WTC11 (cell line): ENCODE measurements around the gene TBX15. TPM values are rescaled to one million over a fixed set of nuclear protein-coding genes. Genes with fewer than 3 reads are reported as not detected.

Source experiments
- ATAC-seq: fragments of 200-7000 bp; cut with Tn5 transposase; 2 replicates; pipeline ENCODE4 v1.10.0; 2021; ENCODE audit warnings: mild to moderate bottlenecking, moderate library complexity
- CTCF ChIA-PET: fragments of 300-600 bp; sonication (Branson Sonifier 250); formaldehyde crosslinking; loops from one replicate; lab custom pipeline; 2021; ENCODE audit warnings: antibody characterized with exemption; lab: Charles Lee
- POLR2A ChIA-PET: fragments of 350-600 bp; sonication (Branson Sonifier 250); formaldehyde crosslinking; loops from one replicate; lab custom pipeline; 2021; ENCODE audit warnings: antibody characterized with exemption; lab: Charles Lee
- DNase-seq: peaks from one replicate; pipeline ENCODE4 v3.0.0; 2021; ENCODE audit warnings: low spot score
- H3K27ac Mint-ChIP-seq: 2 replicates; pipeline ENCODE4 v1.8.0; 2021; ENCODE audit warnings: mixed read lengths
- H3K27me3 Mint-ChIP-seq: 2 replicates; pipeline ENCODE4 v1.8.0; 2021; ENCODE audit warnings: low read depth, mild to moderate bottlenecking, moderate library complexity, mixed read lengths
- H3K36me3 Mint-ChIP-seq: 2 replicates; pipeline ENCODE4 v1.8.0; 2021; ENCODE audit warnings: mixed read lengths
- H3K4me1 Mint-ChIP-seq: 2 replicates; pipeline ENCODE4 v1.8.0; 2022; ENCODE audit warnings: mixed read lengths
- H3K4me3 Mint-ChIP-seq: 2 replicates; pipeline ENCODE4 v1.8.0; 2021; ENCODE audit warnings: mild to moderate bottlenecking, moderate library complexity, mixed read lengths
- H3K9me3 Mint-ChIP-seq: 2 replicates; pipeline ENCODE4 v1.8.0; 2021; ENCODE audit warnings: mixed read lengths
- IRF2 ChIP-seq: sonication (generic); formaldehyde crosslinking; IDR thresholded peaks from 2 replicates; pipeline ENCODE4 v1.8.0; 2022; ENCODE audit warnings: low read depth, missing genetic modification reagents, borderline replicate concordance
- MXD4 ChIP-seq: fragments of 250-450 bp; sonication (Bioruptor Pico); IDR thresholded peaks from 2 replicates; pipeline ENCODE4 v1.8.0; 2021; ENCODE audit warnings: mild to moderate bottlenecking, moderate library complexity, borderline replicate concordance
- MYBL2 ChIP-seq: sonication (generic); formaldehyde crosslinking; IDR thresholded peaks from 2 replicates; pipeline ENCODE4 v1.8.1; 2023; ENCODE audit warnings: mild to moderate bottlenecking, moderate library complexity, missing genetic modification reagents
- NR3C1 ChIP-seq: sonication (generic); formaldehyde crosslinking; conservative IDR thresholded peaks from 2 replicates; pipeline ENCODE4 v1.8.1; 2023; ENCODE audit warnings: low read depth, mild to moderate bottlenecking, missing genetic modification reagents
- PRRX2 ChIP-seq: fragments of 250-450 bp; sonication (Bioruptor Pico); IDR thresholded peaks from 2 replicates; pipeline ENCODE4 v1.8.0; 2021; ENCODE audit warnings: mild to moderate bottlenecking
- SMAD3 ChIP-seq: sonication (generic); formaldehyde crosslinking; IDR thresholded peaks from 2 replicates; pipeline ENCODE4 v1.8.0; 2022; ENCODE audit warnings: missing genetic modification reagents, mild to moderate bottlenecking, borderline replicate concordance
- TCF7 ChIP-seq: sonication (generic); formaldehyde crosslinking; IDR thresholded peaks from 2 replicates; pipeline ENCODE4 v1.8.0; 2022; ENCODE audit warnings: mild to moderate bottlenecking, low read depth, missing genetic modification reagents, moderate library complexity
- ZNF121 ChIP-seq: sonication (generic); formaldehyde crosslinking; IDR thresholded peaks from 2 replicates; pipeline ENCODE4 v1.8.0; 2023; ENCODE audit warnings: missing genetic modification reagents
- ZNF219 ChIP-seq: sonication (generic); formaldehyde crosslinking; IDR thresholded peaks from 2 replicates; pipeline ENCODE4 v1.8.0; 2023; ENCODE audit warnings: missing genetic modification reagents, mild to moderate bottlenecking, borderline replicate concordance
- ZNF232 ChIP-seq: sonication (generic); formaldehyde crosslinking; IDR thresholded peaks from 2 replicates; pipeline ENCODE4 v1.8.0; 2022; ENCODE audit warnings: mild to moderate bottlenecking, missing genetic modification reagents
- ZNF317 ChIP-seq: sonication (generic); formaldehyde crosslinking; IDR thresholded peaks from 2 replicates; pipeline ENCODE4 v1.8.1; 2023; ENCODE audit warnings: low read depth, mild to moderate bottlenecking, moderate library complexity, missing genetic modification reagents, borderline replicate concordance
- ZNF396 ChIP-seq: fragments of 250-450 bp; sonication (Bioruptor Pico); IDR thresholded peaks from 2 replicates; pipeline ENCODE4 v1.8.0; 2021; ENCODE audit warnings: mild to moderate bottlenecking, moderate library complexity, borderline replicate concordance
- ZNF423 ChIP-seq: fragments of 250-450 bp; sonication (Bioruptor Pico); IDR thresholded peaks from 2 replicates; pipeline ENCODE4 v2.1.2; 2022; ENCODE audit warnings: mild to moderate bottlenecking, moderate library complexity
- ZNF671 ChIP-seq: fragments of 250-450 bp; sonication (Bioruptor Pico); IDR thresholded peaks from 2 replicates; pipeline ENCODE4 v1.8.0; 2021; ENCODE audit warnings: mild to moderate bottlenecking
- total RNA-seq: library from RNA; stranded (reverse); gene quantifications from 3 replicates; pipeline ENCODE4 v1.2.3, GENCODE V29; 2021
- TF ChIP-seq, protein P1 (sequence below): sonication (generic); formaldehyde crosslinking; IDR thresholded peaks from 2 replicates; pipeline ENCODE4 v1.8.0; 2023; ENCODE audit warnings: missing genetic modification reagents
- TF ChIP-seq, protein P2 (sequence below): fragments of 200-600 bp; IDR thresholded peaks from 2 replicates; pipeline ENCODE4 v1.8.0; 2022; ENCODE audit warnings: antibody characterized with exemption
- TF ChIP-seq, protein P3 (sequence below): fragments of 250-450 bp; sonication (Bioruptor Pico); IDR thresholded peaks from 2 replicates; pipeline ENCODE4 v2.1.2; 2022; ENCODE audit warnings: mild to moderate bottlenecking, moderate library complexity
- TF ChIP-seq, protein P4 (sequence below): sonication (generic); formaldehyde crosslinking; IDR thresholded peaks from 2 replicates; pipeline ENCODE4 v1.8.1; 2022; ENCODE audit warnings: mild to moderate bottlenecking, missing genetic modification reagents, moderate library complexity, borderline replicate concordance
- TF ChIP-seq, protein P5 (sequence below): fragments of 250-450 bp; sonication (Bioruptor Pico); IDR thresholded peaks from 2 replicates; pipeline ENCODE4 v1.9.0; 2021; ENCODE audit warnings: mild to moderate bottlenecking

Gene TBX15
- total RNA-seq, 1 experiment from 2014 or later = 0.11 TPM

DNA sequence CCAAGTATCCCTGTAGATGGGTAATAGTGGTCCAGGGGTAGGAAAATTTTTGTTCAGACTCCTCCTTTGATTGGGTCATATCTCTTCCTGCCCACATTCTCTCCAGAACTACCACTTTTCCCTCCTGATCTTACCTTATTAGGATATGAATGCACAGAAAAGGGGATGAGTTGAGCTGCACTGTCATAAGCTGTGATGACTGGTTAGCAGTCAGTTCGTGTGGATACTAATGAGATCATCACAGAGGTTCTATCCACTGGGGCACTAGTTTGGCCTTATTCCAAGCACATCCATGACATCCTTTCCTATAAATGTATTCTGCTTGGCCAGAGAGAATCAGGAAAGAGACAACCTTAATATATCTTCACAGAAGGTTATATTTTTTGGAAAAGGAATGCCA is 22.1 kb upstream of the TBX15 start (continued):
- TF ChIP-seq, protein P1, sequence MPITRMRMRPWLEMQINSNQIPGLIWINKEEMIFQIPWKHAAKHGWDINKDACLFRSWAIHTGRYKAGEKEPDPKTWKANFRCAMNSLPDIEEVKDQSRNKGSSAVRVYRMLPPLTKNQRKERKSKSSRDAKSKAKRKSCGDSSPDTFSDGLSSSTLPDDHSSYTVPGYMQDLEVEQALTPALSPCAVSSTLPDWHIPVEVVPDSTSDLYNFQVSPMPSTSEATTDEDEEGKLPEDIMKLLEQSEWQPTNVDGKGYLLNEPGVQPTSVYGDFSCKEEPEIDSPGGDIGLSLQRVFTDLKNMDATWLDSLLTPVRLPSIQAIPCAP (CRISPR knock-in tag) = no peak
- TF ChIP-seq NR3C1 (CRISPR knock-in tag) = no peak

DNA sequence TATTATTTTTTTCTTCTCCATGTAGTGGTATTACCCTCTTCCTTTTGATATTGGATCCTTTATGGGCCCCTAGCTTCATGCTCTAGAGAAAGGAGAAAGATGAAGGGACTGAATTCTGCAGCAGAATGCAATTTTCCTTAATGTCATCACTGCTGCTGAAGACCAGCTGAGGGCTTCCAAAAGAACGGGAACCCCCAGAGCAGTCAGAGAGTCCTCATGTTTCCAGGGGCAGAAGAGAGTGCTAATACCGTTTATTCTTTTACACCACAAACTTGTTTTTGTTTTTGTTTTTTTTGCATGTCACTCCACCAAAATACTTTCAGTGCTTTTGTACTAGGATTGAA is 21.1 kb upstream of the TBX15 start:
- no peak for ATAC-seq
- CTCF ChIA-PET = interaction anchor here (0.5 to 2.9 kb wide), 25 partner anchors 9 to 932 kb away, joined by 3 to 50 read pairs (median 4); partner anchors contain the start of gene WARS2

DNA sequence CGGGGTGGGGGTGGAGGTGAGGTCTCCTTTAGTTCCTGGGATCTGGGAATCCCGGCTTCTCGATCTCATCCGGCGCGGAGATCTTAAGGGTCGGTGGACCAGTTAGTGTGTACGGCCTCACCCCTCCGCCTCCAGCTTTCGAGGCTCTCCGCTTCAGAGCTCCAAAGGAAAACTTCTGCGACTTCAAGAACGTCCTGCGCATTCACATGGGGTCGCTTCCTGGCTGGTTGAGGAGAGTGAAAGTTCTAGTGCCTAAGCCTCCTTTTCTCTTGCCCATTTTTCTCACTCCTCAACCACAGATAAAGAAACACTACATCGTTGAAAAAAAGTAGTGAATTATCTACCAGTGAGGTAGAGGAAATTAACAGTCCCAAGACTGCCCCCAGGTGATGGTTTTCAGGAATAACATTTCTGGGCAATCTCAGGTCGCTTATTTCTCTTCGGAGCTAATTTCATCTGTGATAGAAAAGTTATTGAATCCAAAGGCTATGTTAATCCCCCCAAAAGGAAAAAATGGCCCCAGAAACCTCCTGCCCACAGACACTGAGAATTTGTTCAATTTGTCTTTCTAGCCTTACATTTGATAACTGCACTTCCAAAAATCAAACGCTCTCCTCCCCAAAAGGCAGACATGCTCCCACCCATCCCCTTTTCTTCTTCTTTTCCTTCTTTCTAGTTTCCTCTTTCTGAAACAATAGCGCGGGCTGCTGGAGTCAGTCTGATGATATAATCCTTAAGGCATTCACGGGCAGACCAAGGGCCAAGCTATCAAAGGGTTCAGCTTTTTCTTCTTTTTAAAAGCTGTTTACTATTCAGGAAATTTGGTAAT is 20.6 kb upstream of the TBX15 start:
- POLR2A ChIA-PET = interaction anchor here (0.7 to 1.3 kb wide), 2 partner anchors 24 to 81 kb away, joined by 3 to 5 read pairs; no protein-coding TSS in a partner anchor
- CTCF ChIA-PET = interaction anchor here (0.5 to 2.9 kb wide), 39 partner anchors 8 to 931 kb away, joined by 3 to 50 read pairs (median 4); partner anchors contain the start of genes TBX15 and WARS2
- H3K36me3 Mint-ChIP-seq = peaks cover 4% of the 10 kb centered on the region
- TF ChIP-seq ZNF121 (CRISPR knock-in tag) = no peak
- TF ChIP-seq, protein P2, sequence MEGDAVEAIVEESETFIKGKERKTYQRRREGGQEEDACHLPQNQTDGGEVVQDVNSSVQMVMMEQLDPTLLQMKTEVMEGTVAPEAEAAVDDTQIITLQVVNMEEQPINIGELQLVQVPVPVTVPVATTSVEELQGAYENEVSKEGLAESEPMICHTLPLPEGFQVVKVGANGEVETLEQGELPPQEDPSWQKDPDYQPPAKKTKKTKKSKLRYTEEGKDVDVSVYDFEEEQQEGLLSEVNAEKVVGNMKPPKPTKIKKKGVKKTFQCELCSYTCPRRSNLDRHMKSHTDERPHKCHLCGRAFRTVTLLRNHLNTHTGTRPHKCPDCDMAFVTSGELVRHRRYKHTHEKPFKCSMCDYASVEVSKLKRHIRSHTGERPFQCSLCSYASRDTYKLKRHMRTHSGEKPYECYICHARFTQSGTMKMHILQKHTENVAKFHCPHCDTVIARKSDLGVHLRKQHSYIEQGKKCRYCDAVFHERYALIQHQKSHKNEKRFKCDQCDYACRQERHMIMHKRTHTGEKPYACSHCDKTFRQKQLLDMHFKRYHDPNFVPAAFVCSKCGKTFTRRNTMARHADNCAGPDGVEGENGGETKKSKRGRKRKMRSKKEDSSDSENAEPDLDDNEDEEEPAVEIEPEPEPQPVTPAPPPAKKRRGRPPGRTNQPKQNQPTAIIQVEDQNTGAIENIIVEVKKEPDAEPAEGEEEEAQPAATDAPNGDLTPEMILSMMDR = peak; percentile 53
- no peak for TF ChIP-seq SMAD3
- TF ChIP-seq, all 79 proteins: peak for 1
- peak overlapping the region; percentile 65 for H3K4me3 Mint-ChIP-seq
- DNase-seq (no peak), ATAC-seq (peak; percentile 27)
- no peaks in the 10 kb centered on the region for H3K9me3 Mint-ChIP-seq
- H3K4me1 Mint-ChIP-seq = peaks cover 37% of the 10 kb centered on the region
- H3K27me3 Mint-ChIP-seq = peaks cover 92% of the 10 kb centered on the region
- no peak overlapping the region for H3K27ac Mint-ChIP-seq

More for the DNA sequence above, 21.1 kb upstream of the TBX15 start:
- Mint-ChIP-seq H3K27me3 (peaks cover 88% of the 10 kb centered on the region), H3K36me3 (peaks cover 4% of the 10 kb centered on the region), H3K4me1 (peaks cover 32% of the 10 kb centered on the region)
- POLR2A ChIA-PET = interaction anchor here (1.3 kb wide), 1 partner anchor 25 kb away, joined by 3 read pairs; no protein-coding TSS in a partner anchor
- no peak for DNase-seq
- TF ChIP-seq MYBL2 = no peak
- TF ChIP-seq MXD4 (CRISPR knock-in tag) = no peak
- TF ChIP-seq, protein P3, sequence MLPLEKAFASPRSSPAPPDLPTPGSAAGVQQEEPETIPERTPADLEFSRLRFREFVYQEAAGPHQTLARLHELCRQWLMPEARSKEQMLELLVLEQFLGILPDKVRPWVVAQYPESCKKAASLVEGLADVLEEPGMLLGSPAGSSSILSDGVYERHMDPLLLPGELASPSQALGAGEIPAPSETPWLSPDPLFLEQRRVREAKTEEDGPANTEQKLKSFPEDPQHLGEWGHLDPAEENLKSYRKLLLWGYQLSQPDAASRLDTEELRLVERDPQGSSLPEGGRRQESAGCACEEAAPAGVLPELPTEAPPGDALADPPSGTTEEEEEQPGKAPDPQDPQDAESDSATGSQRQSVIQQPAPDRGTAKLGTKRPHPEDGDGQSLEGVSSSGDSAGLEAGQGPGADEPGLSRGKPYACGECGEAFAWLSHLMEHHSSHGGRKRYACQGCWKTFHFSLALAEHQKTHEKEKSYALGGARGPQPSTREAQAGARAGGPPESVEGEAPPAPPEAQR = no peak
- TF ChIP-seq ZNF671 (CRISPR knock-in tag) = no peak
- TF ChIP-seq ZNF396 = no peak
- TF ChIP-seq, protein P4, sequence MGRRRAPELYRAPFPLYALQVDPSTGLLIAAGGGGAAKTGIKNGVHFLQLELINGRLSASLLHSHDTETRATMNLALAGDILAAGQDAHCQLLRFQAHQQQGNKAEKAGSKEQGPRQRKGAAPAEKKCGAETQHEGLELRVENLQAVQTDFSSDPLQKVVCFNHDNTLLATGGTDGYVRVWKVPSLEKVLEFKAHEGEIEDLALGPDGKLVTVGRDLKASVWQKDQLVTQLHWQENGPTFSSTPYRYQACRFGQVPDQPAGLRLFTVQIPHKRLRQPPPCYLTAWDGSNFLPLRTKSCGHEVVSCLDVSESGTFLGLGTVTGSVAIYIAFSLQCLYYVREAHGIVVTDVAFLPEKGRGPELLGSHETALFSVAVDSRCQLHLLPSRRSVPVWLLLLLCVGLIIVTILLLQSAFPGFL (CRISPR knock-in tag) = no peak
- TF ChIP-seq IRF2 = no peak
- no peak for TF ChIP-seq PRRX2
- TF ChIP-seq, protein P5, sequence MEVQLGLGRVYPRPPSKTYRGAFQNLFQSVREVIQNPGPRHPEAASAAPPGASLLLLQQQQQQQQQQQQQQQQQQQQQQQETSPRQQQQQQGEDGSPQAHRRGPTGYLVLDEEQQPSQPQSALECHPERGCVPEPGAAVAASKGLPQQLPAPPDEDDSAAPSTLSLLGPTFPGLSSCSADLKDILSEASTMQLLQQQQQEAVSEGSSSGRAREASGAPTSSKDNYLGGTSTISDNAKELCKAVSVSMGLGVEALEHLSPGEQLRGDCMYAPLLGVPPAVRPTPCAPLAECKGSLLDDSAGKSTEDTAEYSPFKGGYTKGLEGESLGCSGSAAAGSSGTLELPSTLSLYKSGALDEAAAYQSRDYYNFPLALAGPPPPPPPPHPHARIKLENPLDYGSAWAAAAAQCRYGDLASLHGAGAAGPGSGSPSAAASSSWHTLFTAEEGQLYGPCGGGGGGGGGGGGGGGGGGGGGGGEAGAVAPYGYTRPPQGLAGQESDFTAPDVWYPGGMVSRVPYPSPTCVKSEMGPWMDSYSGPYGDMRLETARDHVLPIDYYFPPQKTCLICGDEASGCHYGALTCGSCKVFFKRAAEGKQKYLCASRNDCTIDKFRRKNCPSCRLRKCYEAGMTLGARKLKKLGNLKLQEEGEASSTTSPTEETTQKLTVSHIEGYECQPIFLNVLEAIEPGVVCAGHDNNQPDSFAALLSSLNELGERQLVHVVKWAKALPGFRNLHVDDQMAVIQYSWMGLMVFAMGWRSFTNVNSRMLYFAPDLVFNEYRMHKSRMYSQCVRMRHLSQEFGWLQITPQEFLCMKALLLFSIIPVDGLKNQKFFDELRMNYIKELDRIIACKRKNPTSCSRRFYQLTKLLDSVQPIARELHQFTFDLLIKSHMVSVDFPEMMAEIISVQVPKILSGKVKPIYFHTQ (CRISPR knock-in tag) = no peak
- no peak for TF ChIP-seq ZNF423 (CRISPR knock-in tag)
- TF ChIP-seq ZNF232 (CRISPR knock-in tag) = no peak
- no peak for TF ChIP-seq ZNF219
- no peak for TF ChIP-seq ZNF317 (CRISPR knock-in tag)
- no peak for TF ChIP-seq TCF7 (CRISPR knock-in tag)
- TF ChIP-seq, all 79 proteins: peak for 0
- Mint-ChIP-seq H3K4me3 (peak overlapping the region; percentile 65; the same call in 1 of the 2 replicates), H3K27ac (no peak overlapping the region), H3K9me3 (no peaks in the 10 kb centered on the region)
